RWPE1 (cell line): ENCODE data around the gene SLC8A2.

Experiments
- CTCF ChIA-PET: fragments of 350-600 bp; sonication (Branson Sonifier 250); formaldehyde crosslinking; extraction: SDS; loops from one replicate; lab custom pipeline; 2021; lab: Yijun Ruan, JAX
- POLR2A ChIA-PET: fragments of 400-600 bp; formaldehyde crosslinking; extraction: SDS; loops from one replicate; lab custom pipeline; 2020; ENCODE audit warnings: antibody characterized with exemption; ENCODE audit not compliant: low non-redundant PET; lab: Yijun Ruan, JAX
- DNase-seq: peaks from one replicate; pipeline ENCODE4 v3.0.0; 2012; ENCODE audit warnings: low spot score
- H3K27ac ChIP-seq: fragments of 450-650 bp; 2 replicates; pipeline ENCODE4 v1.5.1; 2017
- TF ChIP-seq, protein P1 (sequence below): fragments of 450-650 bp; conservative IDR thresholded peaks from 2 replicates; pipeline ENCODE4 v1.5.1; 2017; ENCODE audit warnings: low read depth, mild to moderate bottlenecking

Gene SLC8A2

DNA sequence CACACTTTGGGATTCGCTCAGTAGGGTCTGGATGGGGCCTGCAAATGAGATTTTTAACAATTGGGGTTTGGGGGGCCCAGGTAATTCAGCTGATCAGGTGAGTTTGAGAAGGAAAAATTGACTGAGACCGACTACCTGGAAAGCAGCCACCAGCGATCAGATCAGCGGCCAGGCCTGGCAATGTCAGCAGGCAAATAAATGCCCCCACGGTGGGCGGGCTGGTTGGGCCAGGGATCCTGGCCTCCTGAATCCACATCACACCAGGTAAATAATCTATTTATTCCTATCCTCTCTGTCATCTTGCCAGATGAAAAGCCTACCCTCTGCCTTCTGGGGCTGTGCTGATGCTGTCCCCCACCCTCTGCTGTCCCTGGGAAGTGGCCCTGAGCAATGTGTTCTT, 33.8 kb upstream of the SLC8A2 start:
- TF ChIP-seq, protein P1, sequence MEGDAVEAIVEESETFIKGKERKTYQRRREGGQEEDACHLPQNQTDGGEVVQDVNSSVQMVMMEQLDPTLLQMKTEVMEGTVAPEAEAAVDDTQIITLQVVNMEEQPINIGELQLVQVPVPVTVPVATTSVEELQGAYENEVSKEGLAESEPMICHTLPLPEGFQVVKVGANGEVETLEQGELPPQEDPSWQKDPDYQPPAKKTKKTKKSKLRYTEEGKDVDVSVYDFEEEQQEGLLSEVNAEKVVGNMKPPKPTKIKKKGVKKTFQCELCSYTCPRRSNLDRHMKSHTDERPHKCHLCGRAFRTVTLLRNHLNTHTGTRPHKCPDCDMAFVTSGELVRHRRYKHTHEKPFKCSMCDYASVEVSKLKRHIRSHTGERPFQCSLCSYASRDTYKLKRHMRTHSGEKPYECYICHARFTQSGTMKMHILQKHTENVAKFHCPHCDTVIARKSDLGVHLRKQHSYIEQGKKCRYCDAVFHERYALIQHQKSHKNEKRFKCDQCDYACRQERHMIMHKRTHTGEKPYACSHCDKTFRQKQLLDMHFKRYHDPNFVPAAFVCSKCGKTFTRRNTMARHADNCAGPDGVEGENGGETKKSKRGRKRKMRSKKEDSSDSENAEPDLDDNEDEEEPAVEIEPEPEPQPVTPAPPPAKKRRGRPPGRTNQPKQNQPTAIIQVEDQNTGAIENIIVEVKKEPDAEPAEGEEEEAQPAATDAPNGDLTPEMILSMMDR: no peak
- POLR2A ChIA-PET: interaction anchor here (0.6 kb wide), 1 partner anchor 111 kb away, joined by 6 read pairs; no protein-coding TSS in a partner anchor
- CTCF ChIA-PET: interaction anchor here (1.2 kb wide), 1 partner anchor 21 kb away, joined by 3 read pairs; the partner anchor contains the start of gene KPTN
- peak overlapping the region; percentile 9; the same call in 1 of the 2 replicates for H3K27ac ChIP-seq
- DNase-seq: no peak

DNA sequence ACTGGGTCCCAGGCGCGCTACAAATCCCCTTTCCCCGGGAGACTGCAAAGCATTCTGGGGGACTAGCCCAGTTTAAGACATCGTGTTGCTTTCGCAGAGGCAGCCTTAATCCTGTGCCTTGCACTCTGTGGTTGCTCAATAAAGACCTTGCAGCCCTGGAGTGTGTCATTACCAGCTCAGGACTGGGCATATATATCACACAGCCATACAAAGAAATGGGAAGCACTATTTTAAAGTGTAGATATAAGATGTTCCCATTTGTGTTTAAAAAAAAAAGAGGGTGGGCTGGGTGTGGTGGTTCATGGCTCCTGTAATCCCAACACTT, 32.1 kb upstream of the SLC8A2 start:
- ChIA-PET POLR2A (interaction anchor here (0.6 kb wide), 1 partner anchor 302 kb away, joined by 3 read pairs; no protein-coding TSS in a partner anchor), CTCF (no interaction called here)
- H3K27ac ChIP-seq: peak overlapping the region; percentile 21; the same call in 1 of the 2 replicates
- DNase-seq: no peak
- TF ChIP-seq, protein P1: no peak

DNA sequence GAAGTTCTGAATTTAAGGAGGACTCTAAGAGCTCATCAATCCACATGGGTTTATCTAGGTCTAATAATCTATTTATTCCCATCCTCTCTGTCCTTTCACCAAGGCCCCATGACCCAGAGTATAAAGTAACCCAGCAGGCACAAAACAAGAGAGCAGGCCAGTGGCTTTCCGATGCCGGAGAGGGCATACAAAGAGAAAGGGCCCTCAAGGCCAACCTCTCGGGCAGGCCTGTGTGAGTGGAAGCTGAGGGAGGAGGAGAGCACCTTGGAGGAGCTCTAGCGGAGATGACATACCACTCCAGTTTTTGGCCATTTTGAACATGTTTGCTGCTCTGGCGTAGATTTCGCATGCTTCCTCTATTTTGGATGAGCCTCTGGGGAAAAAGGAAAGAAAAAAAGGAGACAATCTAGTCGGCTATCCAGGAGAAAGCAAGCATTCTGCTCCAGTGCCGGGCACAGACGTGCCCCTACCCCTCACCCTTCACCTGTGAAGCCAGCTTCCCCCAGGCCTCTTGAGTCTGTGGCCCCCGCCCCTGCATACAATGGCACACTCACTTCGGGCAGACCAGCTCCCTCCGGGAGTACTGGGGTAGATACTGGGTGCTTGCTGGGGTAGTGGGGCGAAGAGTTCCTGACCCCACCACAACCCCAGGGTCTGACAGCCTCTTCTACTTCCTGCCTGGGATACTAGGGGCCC, 31.6 kb upstream of the SLC8A2 start:
- ChIA-PET CTCF (interaction anchor here (0.6 to 1.3 kb wide), 3 partner anchors 66 to 819 kb away, joined by 3 to 5 read pairs (median 3); partner anchors contain the start of gene DHX34), POLR2A (interaction anchor here (0.6 kb wide), 1 partner anchor 302 kb away, joined by 3 read pairs; no protein-coding TSS in a partner anchor)
- TF ChIP-seq, protein P1: no peak
- no peak for DNase-seq
- H3K27ac ChIP-seq: peak overlapping the region; percentile 21; the same call in 1 of the 2 replicates

DNA sequence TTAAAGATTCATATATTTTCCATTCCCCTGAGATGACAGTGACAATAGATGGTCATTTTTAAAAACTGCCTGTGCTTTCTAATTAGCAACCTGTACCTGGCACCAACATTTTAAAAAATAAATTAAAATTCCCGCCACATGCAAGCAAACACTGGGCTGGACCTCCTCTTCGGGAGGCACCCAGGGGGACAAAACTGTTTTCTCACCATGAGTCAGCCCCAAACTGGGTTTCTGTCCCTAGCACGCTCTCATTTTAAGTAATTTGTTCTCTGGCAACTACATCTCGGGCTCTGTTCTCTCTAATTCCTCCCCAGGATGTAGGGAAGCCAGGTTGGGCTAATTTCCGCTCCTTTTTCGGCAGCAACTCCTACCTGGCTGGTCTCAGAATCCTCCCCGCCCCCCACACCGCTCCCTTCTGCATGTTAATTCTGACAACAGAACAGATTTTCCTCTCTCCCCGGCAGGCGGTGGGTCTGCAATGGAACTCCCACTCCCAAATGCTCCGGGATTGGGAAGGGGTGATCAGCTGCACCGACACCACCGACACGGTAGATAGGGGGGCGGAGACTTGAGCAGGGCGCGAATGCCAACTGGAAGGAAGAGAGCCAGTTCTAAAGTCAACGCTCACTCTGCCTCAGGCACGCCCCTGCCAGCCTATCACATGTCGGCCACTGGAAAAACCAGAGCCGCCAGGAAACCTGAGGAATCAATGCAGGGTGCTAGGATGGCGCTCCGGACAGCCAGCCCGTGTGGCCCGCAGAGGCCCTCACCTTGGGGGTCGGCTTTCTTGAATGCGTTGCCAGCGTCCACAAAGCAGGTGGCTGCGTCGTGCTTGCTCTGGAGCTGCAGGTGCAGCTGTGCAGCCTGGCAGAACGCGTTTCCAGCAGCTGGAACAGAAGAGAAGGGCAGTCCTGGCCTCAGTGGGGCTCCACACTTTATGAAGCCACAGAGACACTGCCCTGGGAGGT, 28.5 kb upstream of the SLC8A2 start:
- ChIA-PET CTCF (interaction anchor here (0.5 to 0.8 kb wide), 3 partner anchors 198 to 1832 kb away, joined by 3 to 4 read pairs (median 3); partner anchors contain the start of gene GIPR), POLR2A (interaction anchor here (0.5 kb wide), 1 partner anchor 551 kb away, joined by 4 read pairs; no protein-coding TSS in a partner anchor)
- no peak for DNase-seq
- peak overlapping the region; percentile 19 for H3K27ac ChIP-seq
- TF ChIP-seq, protein P1: no peak

DNA sequence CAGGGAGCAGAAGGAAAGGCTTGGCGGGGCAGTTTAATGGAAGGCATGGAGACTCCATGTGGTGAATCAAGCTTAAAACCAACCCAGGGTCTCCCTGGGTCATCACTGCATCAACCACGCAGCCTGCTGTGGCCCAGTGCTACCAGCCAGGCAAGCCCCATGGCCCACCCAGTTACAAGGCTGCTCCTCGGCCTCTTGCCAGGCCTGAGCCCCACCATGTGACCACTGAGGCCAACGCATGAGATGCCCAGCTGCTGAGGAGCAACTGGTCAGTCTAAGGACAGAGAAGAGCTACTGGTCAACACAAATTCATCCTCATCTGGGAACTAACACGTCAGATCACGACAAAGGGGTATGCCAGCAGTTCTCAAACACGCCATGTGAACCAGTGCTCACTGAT, 27.7 kb upstream of the SLC8A2 start:
- peak overlapping the region; percentile 56; the same call in 1 of the 2 replicates for H3K27ac ChIP-seq
- POLR2A ChIA-PET: no interaction called here
- no peak for DNase-seq
- TF ChIP-seq, protein P1: no peak
- CTCF ChIA-PET: interaction anchor here (0.5 to 1.2 kb wide), 4 partner anchors 16 to 1831 kb away, joined by 3 to 4 read pairs (median 3); partner anchors contain the start of genes GIPR and KPTN
